ENCODE results near the gene RIBC1. TPM values are rescaled to one million over a fixed set of nuclear protein-coding genes. Genes with fewer than 3 reads are reported as not detected.
"Not testable (repeated sequence)": the region's sequence is repeated elsewhere in the genome, so short reads cannot be mapped to it uniquely, and the experiment has no call there.

Gene RIBC1
- polyA plus RNA-seq, 1 of the 3 experiments (the other 2 are of a cell fraction): 0.33 TPM

DNA sequence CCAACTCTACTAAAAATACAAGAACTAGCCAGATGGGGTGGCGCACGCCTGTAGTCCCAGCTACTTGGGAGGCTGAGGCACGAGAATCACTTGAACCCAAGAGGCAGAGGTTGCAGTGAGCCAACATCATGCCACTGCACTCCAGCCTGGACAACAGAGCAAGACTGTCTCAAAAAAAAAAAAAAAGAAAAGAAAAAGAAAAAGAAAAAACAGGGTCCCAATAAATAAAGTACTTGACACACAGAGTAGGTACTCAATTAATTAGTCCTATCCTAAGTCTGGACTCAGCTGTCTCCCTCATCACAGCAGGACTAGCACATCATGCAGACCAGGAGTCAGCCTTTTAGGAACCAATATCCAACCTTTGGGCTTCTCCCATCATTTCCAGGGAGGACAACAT lies 2.3 kb upstream of the RIBC1 start:
- ChIA-PET POLR2A (interaction anchor here (0.5 kb wide), 1 partner anchor 123 kb away, joined by 9 read pairs; no protein-coding TSS in a partner anchor), CTCF (interaction anchor here (0.7 to 0.9 kb wide), 3 partner anchors 11 to 107 kb away, joined by 3 to 4 read pairs (median 3); no protein-coding TSS in a partner anchor)
- peaks cover 5 to 14% of the 10 kb centered on the region in 2 experiments; a peak in 2 of 4 replicates for H3K4me1 ChIP-seq (ENCODE audit: control insufficient read depth in 1 of 2, insufficient read depth in 2 of 2, low read depth in 1 of 2, low read length in 1 of 2)
- H3K79me2 ChIP-seq (ENCODE audit: insufficient read depth): peaks cover 67% of the 10 kb centered on the region
- not testable (repeated sequence) for H3F3A ChIP-seq (replicated peaks; ENCODE audit: insufficient read depth); H3K9me2 ChIP-seq; H3K4me3 ChIP-seq (ENCODE audit: low read depth in 2 of 2, low read length in 1 of 2); H3K27ac ChIP-seq (ENCODE audit: low read depth in 2 of 2, low read length in 1 of 2); H3K9me3 ChIP-seq; H3K36me3 ChIP-seq (replicated peaks in 1 of 2; ENCODE audit: control insufficient read depth in 1 of 2, insufficient read depth in 2 of 2, low read length in 1 of 2); H3K27me3 ChIP-seq (ENCODE audit: insufficient read depth); H2AFZ ChIP-seq (ENCODE audit: low read depth); DNase-seq
- WGBS (ENCODE audit: low lambda C conversion rate): 97% methylated on average over 3 of the region's 3 CpGs
- H3K4me2 ChIP-seq: peak overlapping the region; percentile 87; the same call in 1 of the 2 replicates
- peaks cover 23% of the 10 kb centered on the region for H4K20me1 ChIP-seq (ENCODE audit: insufficient read depth)
- H3K9ac ChIP-seq: 0 out of 2 replicates have a peak overlapping the region, but pooled peaks have one; percentile 89

DNA sequence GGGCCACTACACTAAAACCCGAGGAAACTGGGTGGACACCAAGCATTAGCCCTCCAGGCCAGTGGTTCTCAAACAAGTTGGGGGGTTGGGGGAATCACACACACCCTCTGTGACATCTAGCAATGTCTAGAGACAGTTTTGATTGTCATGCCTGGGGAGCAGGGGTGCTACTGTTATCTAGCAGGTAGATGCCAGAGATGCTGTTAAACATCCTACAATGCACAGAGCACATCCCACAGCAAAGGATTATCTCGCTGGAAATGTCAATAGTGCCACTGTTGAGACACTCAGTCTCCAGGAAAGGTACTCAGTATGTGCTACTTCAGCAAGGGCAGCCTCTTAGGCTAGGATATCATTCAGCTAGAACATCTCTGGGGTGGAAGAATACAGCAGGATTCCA lies 1.5 kb upstream of the RIBC1 start:
- H3K9ac ChIP-seq: peak overlapping the region; percentile 89; the same call in 1 of the 2 replicates
- TF ChIP-seq POLR2AphosphoS5 (IDR thresholded peaks at IDR 0.05; ENCODE audit: low read depth, low read length) (no peak), ZBTB33 (IDR thresholded peaks at IDR 0.05; ENCODE audit: borderline replicate concordance, low read depth) (no peak)
- ChIA-PET POLR2A (no interaction called here), CTCF (interaction anchor here (0.7 kb wide), 1 partner anchor 108 kb away, joined by 3 read pairs; no protein-coding TSS in a partner anchor)
- no peaks in the 10 kb centered on the region for H3K9me2 ChIP-seq
- H3K79me2 ChIP-seq (ENCODE audit: insufficient read depth): peaks cover 60% of the 10 kb centered on the region
- peaks cover 23% of the 10 kb centered on the region for H4K20me1 ChIP-seq (ENCODE audit: insufficient read depth)
- H3K27ac ChIP-seq (ENCODE audit: low read depth in 2 of 2, low read length in 1 of 2): no peak overlapping the region
- WGBS (ENCODE audit: low lambda C conversion rate): no CpG with 5 or more reads among the region's 2 CpGs
- peaks cover 0 to 3% of the 10 kb centered on the region in 2 experiments for H3K36me3 ChIP-seq (replicated peaks in 1 of 2; ENCODE audit: control insufficient read depth in 1 of 2, insufficient read depth in 2 of 2, low read length in 1 of 2)
- no peaks in the 10 kb centered on the region for H3K9me3 ChIP-seq
- no peaks in the 10 kb centered on the region for H3F3A ChIP-seq (replicated peaks; ENCODE audit: insufficient read depth)
- H2AFZ ChIP-seq (ENCODE audit: low read depth): no peak overlapping the region
- no peaks in the 10 kb centered on the region for H3K27me3 ChIP-seq (ENCODE audit: insufficient read depth)
- H3K4me2 ChIP-seq: peak overlapping the region; percentile 87
- peak overlapping the region; percentile 70 to 85 for H3K4me3 ChIP-seq (ENCODE audit: low read depth in 2 of 2, low read length in 1 of 2)
- H3K4me1 ChIP-seq (ENCODE audit: control insufficient read depth in 1 of 2, insufficient read depth in 2 of 2, low read depth in 1 of 2, low read length in 1 of 2): peaks cover 5 to 14% of the 10 kb centered on the region in 2 experiments; a peak in 2 of 4 replicates
- no peak for DNase-seq

DNA sequence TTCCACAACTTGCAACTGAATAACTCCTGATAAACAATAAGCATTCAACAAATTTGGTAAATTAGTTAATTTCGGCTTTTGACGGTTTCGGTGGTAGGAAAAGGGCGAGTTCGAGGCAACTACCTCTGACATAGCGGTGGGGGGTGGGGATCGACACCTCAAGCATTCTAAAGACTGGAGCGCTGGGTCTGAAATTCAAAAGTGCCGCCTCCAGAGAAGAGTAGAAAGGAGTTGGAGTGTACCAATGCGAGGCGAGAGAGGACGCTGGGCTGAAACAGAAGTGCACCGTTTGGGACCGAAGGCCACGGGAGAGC lies 944 bp upstream of the RIBC1 start:
- peak overlapping the region; percentile 83 to 87 for H3K27ac ChIP-seq (ENCODE audit: low read depth in 2 of 2, low read length in 1 of 2)
- H4K20me1 ChIP-seq (ENCODE audit: insufficient read depth): peaks cover 23% of the 10 kb centered on the region
- H2AFZ ChIP-seq (ENCODE audit: low read depth): peak overlapping the region; percentile 64
- H3F3A ChIP-seq (replicated peaks; ENCODE audit: insufficient read depth): no peaks in the 10 kb centered on the region
- peak overlapping the region; percentile 87 for H3K4me2 ChIP-seq
- peak overlapping the region; percentile 89 for H3K9ac ChIP-seq
- no peaks in the 10 kb centered on the region for H3K27me3 ChIP-seq (ENCODE audit: insufficient read depth)
- ChIA-PET CTCF (interaction anchor here (2.1 to 3.8 kb wide), 3 partner anchors 14 to 108 kb away, joined by 10 to 30 read pairs (median 20); partner anchors contain the start of gene HSD17B10), POLR2A (interaction anchor here (0.9 to 1.6 kb wide), 7 partner anchors 10 to 134 kb away, joined by 3 to 8 read pairs (median 4); partner anchors contain the start of gene HSD17B10)
- DNase-seq: no peak
- H3K9me2 ChIP-seq: no peaks in the 10 kb centered on the region
- H3K79me2 ChIP-seq (ENCODE audit: insufficient read depth): peaks cover 54% of the 10 kb centered on the region
- 1% methylated on average over 14 of the region's 15 CpGs for WGBS (ENCODE audit: low lambda C conversion rate)
- H3K9me3 ChIP-seq: no peaks in the 10 kb centered on the region
- peak overlapping the region; percentile 70 to 85 for H3K4me3 ChIP-seq (ENCODE audit: low read depth in 2 of 2, low read length in 1 of 2)
- H3K4me1 ChIP-seq (ENCODE audit: control insufficient read depth in 1 of 2, insufficient read depth in 2 of 2, low read depth in 1 of 2, low read length in 1 of 2): peaks cover 5 to 14% of the 10 kb centered on the region in 2 experiments; a peak in 2 of 4 replicates
- TF ChIP-seq MXI1 (IDR thresholded peaks at IDR 0.05; ENCODE audit: low read depth, low read length) (peak; percentile 49; the same call in 1 of the 2 replicates), ELF1 (IDR thresholded peaks at IDR 0.05) (no peak), SIN3A (IDR thresholded peaks at IDR 0.05; ENCODE audit: borderline replicate concordance, low read depth, low read length) (peak; percentile 63; the same call in 1 of the 2 replicates)
- peaks cover 0 to 3% of the 10 kb centered on the region in 2 experiments for H3K36me3 ChIP-seq (replicated peaks in 1 of 2; ENCODE audit: control insufficient read depth in 1 of 2, insufficient read depth in 2 of 2, low read length in 1 of 2)
